ENCODE data around the gene UBALD2. TPM values are rescaled to one million over a fixed set of nuclear protein-coding genes. Genes with fewer than 3 reads are reported as not detected.
"Not testable (repeated sequence)": the region's sequence is repeated elsewhere in the genome, so short reads cannot be mapped to it uniquely, and the experiment has no call there.

The UBALD2 gene
- total RNA-seq (2014; rRNA removed; shearing (Covaris generic)): 11.8 and 25.6 TPM in 2 replicates

DNA sequence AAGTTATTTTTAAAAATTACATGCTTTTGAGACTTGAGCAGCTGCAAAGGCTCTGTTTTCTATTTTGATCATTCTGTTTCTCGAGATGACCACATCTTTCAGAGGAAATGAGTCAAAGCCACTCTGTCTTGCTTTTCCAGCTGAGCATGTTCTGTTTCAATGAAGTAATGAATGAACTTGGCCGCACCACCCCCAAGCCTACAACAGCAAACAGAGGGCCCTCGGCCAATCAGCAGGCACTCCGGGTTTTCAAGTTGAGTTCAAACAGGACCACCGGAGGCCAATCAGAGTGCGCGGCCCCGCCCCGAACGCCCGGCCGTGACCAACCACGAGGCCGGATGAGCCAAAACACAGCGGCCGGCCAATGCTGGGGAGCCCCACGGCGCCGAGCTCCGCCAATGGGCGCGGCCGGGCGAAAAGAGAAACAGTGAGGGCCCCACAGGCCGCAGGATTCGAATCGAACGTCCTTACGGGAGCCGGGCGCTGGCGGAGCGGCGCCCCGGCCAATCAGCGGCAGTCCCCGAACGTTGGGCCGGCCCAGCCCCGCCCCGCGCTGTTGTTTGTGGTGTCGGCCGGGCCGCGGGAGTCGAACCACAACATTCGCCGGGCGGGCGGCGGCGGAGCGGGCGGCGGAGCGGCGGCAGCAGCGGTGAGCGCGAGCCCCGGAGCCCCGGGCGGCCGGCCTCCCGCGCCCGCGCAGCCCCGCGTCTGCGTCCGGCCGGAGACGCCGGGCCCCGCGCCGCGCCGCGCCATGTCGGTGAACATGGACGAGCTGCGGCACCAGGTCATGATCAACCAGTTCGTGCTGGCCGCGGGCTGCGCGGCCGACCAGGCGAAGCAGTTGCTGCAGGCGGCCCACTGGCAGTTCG lies at the start of gene UBALD2:
UBALD2 (plus strand) TSS at position 594 of the 869 bp plus-strand sequence; CDS start at position 752, 158 bp downstream.
- peak; percentile 99 for DNase-seq (ENCODE audit: low read depth)

DNA sequence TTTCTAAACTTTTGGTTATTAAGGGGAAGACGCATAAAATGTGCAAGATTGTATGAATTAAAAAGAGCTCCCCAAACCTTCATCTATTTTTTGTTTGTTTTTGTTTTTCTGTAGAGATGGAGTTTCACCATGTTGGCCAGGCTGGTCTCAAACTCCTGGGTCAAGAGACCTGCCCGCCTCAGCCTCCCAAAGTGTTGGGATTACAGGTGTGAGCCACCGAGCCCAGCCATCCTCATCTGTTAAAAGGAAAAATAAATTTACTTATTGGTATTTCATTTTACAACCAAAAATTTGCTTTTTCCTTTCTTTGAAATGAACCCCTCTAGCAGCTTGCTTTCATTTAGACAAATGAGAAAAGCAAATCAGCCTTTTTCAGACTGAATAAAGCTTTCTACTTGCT lies 48.1 kb upstream of the UBALD2 start:
- no peak for DNase-seq (ENCODE audit: low read depth)

DNA sequence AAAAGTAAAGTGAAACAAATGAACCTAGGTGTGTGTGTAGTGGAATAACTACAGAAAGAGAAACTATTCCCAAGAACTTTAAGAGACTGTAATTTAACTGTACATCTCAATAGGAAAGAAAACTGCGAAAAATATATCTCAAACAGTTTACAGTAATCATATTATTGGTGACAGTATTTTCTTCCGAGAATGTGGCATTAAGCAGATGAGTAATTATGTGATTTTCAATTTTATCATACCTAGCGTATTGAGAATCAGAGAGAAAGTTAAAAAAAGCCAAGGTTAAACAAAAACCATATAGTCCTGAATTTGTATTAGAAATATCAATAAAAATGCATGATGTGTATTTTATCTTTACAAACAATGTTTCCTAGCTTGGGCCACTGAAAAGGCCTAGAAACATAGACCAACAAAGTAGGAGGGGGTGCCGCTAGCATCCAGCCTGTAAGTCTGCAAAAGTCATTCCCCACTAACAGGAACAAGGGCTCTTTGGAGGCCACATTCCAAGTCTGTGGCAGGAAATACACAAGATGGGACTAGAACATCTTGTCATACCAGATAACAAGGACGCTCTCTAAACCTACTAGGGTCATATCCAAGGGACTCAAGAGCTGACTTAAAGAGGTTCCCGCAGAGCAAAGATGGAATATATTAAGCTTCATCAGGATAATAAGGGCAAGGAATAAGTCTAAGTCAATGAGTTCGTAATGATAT lies 45.3 kb upstream of the UBALD2 start:
- no peak for DNase-seq (ENCODE audit: low read depth)

DNA sequence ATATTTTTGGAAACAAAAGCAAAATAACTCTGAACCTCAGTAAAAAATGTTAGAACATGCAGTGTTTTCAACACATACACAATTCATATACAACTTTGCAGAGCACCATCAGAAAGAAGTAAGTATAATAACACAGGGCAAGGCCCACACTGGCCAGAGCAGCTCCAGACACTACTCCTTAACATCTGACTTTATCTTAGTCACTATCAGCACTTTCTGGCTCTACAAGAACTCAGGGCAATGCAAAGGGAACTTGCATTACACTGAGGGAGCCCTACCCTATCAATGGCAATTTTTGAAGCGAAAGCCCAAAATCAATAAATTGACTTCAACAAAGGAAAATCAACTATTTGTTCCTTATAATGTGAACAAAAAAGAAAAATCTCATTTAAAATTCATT lies 41.3 kb upstream of the UBALD2 start:
- no peak for DNase-seq (ENCODE audit: low read depth)

DNA sequence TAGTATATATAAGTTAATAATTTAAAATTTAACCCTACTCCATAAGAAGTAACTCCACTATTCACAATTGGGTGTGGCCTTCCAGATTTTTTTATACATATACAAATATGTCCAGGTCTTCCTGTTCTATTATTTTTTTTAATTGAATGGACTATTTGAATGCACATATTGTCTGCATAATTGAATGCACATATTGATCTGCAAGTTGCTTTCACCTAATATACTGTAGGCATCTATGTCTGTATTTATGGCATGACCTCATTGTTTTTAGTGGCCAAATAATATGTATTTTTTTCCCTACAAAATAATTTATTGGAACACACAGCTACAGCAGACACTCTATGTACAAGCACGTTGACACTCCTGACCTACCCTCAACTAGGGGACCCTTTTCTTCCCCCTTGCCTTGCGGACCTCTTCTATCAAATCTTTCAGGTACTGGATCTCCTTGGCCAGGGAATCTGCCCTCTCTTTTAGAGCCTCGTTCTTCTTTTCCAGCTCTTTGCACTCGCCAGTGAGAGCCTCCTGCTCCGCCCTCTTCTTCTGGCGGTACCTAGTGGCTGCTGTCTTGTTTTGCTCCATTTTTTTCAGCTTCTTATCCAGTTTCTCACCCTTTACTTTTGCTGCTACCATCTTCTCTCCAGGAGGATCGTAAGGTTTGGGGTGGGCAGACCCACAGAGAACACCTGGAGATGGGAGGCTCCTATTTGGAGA lies 39.6 kb upstream of the UBALD2 start:
- DNase-seq (ENCODE audit: low read depth): not testable (repeated sequence)

DNA sequence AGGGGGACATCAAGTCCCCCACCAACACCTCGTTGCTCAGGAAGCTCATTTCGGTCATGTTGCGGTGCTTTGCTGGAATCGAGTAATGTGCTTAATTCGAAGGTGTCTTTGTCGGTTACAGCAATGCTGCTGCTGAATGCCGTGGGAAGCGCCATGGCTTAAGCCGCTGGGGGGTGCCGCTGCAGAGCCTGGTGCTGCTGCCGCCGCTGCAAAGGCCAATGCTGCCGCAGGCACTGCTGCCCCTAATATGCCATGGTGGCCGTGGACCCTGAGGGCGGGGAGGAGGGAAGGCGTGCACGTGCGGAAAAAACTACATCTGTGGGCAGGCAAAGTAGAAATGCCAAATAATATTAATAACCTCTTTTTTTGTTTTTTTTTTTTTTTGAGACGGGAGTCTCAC lies 38.4 kb upstream of the UBALD2 start:
- not testable (repeated sequence) for DNase-seq (ENCODE audit: low read depth)

DNA sequence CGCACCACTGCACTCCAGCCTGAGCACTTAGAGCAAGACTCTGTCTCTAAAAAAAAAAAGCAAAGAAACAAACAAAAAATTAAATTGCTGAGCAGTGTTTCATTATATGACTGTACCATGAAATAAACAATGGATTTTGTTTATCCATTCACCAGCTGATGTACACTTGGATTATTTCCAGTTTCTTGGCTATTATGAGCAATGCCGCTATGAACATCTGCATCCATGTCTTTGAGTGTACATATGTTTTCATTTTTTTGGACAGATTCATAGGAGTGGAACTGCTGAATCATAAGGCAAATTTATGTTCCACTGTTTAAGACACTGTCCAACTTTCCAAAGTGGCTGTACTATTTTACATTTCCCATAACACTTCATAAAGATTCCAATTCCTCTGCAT lies 32.8 kb upstream of the UBALD2 start:
- DNase-seq (ENCODE audit: low read depth): peak; percentile 62

DNA sequence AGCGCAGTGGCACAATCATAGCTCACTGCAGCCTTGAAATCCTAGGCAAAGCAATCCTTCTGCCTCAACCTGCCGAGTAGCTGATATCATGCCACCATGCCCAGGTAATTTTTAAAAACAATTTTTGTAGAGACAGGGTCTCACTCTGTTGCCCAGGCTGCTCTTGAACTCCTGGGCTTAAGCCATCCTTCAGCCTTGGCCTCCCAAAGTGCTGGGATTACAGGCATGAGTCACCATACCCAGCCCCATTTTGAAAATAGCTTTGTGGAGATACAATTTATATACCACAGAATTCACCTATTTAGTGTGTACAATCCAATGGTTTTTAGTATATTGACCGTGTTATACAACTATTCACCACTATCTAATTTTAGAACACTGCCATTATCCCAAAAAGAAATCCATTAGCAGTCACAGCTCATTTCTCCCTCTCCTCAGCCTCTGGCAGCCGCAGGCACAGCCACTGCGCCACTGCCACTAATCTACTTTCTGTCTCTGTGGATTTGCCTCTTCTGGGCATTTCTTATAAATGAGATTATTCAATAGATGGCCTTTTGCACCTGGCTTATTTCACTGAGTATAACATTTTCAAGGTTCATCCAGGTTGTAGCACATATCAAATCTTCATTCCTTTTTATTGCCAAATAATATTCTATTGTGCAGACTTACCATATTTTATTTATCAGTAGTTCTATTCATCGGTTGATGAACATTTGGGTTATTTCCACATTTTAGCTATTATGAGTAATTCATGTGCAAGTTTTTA lies 31.4 kb upstream of the UBALD2 start:
- no peak for DNase-seq (ENCODE audit: low read depth)

DNA sequence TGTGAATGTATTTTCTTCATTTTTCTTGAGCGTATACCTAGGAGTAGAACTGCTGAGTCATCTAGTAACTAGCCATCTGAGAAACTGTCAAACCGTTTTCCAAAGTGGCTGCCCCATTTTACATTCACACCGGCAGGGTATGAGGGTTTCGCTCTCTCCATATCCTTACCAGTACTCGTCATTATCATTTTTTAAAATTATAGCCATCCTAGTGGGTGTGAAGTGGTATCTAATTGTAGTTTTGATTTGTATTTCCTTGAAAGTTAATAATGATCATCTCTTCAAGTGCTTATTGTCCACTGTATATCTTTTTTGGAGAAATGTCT lies 30.8 kb upstream of the UBALD2 start:
- DNase-seq (ENCODE audit: low read depth): no peak

DNA sequence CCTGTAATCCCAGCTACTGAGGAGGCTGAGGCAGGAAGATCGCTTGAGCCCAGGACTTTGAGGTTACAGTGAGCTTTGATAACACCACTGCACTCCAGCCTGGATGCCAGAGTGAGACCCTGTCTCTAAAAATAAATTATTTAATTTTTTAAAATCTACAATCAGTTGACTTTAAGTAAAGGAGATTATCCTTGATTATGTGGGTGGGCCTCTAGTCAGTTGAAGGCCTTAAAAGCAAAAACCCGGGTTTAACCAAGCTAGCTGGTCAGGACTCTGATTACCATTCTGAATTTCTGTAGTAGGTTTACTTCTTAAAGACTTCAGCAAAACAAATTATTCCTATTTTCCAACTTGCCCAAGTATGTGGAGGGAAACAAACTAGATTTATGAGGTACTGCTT lies 29.3 kb upstream of the UBALD2 start:
- DNase-seq (ENCODE audit: low read depth): no peak

DNA sequence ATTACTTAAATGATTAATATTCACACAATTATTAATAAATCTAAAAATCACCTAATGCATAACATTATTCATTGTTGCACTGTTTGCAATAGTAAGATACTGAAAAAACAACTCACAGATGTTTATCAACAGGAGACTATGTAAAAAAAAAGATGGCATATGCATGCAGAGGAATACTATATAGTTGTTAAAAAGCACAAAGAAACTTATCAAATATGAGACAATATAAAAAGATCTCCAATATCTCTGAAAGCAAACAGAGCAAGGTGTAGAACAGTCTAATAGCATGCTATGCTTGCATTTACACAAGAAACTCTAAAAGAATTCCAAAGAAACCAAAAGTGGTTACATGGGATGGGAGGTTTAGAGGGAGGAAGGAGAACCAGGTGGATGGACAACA lies 28.5 kb upstream of the UBALD2 start:
- no peak for DNase-seq (ENCODE audit: low read depth)

DNA sequence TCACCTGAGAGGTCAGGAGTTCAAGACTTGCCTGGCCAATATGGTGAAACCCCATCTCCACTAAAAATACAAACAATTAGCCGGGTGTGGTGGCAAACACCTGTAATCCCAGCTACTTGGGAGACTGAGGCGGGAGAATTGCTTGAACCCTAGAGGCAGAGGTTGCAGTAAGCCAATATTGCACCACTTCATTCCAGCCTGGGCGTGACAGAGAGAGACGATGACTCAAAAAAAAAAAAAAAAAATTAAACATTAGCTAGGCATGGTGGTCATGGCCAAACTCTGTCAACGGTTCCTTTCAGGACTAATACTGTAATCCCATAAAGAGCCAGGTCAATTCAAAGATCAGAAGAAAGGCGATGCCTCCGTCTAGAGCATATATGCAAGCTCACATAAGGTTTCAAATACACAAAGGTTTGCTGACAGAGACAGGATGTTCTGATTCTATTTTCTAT lies 27.3 kb upstream of the UBALD2 start:
- DNase-seq (ENCODE audit: low read depth): no peak

DNA sequence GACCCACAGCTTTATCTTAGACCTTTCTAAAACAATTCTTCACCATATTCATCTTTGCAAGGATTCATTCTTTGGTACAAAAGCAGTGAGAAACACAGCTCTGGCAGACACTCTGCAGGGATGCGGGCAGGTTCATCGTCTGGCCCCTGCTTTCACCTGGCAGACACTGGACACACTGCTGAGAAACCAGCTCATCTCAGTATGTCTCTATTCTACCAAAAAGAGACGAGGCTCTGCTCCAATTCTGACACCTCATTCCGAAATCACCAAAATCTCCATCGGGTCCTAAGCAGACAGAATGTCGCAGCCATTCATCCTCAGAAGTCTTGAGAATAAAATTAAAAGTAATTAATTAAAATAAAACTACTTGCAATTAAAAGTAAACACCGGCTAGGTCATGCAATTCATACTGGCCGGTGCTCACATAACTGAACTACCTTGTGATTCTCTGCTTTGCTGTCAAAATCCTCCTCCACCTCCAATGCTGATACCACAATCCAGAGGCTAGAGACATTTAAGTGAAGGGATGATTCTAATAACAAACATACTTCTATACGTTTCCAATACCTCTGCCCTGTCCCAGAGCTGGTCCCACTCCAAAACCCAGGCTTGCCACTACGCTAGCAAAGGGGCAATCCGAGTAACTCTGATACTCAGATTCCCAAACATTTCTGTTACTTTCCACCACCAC lies 26.2 kb upstream of the UBALD2 start:
- DNase-seq (ENCODE audit: low read depth): no peak

DNA sequence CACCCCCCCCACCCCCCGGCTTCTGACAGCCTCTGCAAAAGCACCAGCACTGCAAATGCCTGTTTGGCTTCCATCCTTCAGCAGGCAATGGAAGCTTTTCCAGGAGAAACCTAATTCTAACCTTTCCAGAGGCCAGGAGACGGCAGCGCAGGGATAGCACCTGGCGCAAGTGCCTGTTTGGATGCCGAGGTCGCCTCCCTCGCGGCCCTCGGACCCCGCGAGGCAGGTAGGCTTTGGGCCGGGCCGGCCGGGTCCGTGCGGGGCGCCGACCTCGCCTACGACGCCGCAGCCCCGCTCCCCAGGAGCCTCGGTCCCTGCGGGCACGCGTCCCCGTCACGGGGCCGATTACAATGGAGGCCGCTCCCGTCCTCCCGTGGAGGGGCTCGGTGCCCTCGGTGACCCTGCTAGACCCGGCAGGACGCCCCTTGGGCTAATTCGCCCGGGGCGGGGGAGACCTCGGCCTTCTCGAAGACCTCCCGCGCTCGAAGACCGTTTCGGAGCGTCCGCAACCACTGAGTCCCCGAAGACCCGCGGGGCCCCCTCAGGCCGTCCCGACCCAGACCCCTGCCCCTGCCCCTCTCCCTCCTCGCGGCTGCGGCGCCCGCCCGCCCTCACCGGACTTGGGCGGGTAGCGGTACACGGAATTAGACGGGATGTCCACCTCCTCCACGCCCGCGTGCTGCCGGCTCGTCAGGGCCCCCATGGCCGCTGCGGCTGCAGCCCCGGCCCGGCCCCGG lies 25.4 kb upstream of the UBALD2 start:
- DNase-seq (ENCODE audit: low read depth): no peak

DNA sequence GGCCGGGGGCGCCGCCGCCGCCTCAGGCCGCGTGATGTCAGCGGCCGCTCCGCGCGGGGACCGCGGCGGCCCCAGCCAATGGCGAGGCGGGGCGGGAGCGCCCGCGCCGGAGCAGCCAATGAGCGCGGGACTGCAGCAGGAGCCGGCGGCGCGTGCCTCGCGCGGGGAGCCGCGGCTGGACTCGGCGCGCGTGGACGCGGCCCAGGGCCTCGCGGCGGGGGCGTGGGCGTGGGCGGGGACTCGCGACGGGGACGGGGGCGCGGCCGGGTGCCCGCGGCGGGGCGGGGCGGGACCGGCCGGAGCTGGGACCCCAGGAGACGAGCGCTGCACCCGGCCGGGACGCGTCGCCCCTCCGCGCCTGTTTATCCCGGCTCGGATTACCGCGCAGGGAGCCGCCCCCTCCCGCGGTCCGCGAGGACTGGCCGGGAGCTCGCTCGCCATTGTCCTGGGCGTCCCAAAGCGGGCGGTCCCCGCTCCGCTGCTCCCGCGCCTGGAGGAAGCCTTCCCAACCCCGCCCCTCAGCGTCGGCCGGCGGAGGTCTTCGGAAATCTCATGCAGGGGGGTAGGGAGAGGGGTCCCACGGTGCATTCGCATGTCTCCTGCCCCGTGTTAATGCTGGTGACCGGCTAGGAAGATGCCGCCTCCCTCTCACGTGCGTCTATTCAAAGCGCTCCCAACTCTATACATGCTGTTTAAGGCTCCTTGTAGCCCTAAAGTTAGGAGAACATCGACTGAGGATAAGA lies 24.5 kb upstream of the UBALD2 start, which contains the start of gene RNF157:
RNF157 (minus strand) TSS at position 33 of the 743 bp plus-strand sequence. CDS start 253 bp downstream, outside the sequence.
- peak; percentile 65 for DNase-seq (ENCODE audit: low read depth)

DNA sequence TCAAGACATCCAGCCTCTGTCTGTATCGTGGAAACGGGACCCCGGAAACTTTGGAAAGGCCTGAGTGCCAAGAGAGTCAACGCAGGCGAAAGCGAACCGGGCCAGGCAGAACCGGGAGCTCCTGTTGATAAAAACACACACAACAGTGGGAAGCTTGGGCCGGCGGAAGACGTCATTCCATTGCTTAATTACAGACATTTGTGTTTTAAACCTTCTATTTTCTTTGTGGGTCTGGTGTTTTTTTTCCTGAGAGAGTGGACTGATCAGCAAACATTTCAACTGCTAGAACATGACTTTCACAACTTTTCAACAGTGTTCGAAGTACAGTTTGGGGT lies 24.0 kb upstream of the UBALD2 start:
- no peak for DNase-seq (ENCODE audit: low read depth)

DNA sequence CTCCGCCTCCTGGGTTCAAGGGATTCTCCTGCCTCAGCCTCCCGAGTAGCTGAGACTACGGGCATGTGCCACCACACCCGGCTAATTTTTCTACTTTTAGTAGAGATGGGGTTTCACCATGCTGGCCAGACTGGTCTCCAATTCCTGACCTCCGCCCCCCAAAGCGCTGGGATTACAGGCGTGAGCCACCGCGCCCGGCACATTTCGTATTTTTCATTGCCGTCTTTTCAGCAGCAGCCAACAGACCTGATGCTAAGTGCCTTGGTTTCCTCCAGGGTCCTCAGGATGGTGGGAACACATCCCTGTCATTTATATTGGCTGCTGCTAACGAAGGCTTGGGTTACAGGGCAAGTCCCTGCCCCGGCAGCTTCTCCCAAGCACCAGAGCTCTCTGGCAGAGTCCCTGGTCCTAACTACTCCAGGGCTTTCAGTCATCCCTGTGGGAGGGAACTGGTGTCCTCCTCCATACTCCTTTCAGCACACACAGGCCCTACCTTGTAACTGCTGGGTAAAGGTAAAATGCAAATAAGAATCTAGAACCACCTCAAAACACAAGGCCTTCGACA lies 23.4 kb upstream of the UBALD2 start:
- no peak for DNase-seq (ENCODE audit: low read depth)

DNA sequence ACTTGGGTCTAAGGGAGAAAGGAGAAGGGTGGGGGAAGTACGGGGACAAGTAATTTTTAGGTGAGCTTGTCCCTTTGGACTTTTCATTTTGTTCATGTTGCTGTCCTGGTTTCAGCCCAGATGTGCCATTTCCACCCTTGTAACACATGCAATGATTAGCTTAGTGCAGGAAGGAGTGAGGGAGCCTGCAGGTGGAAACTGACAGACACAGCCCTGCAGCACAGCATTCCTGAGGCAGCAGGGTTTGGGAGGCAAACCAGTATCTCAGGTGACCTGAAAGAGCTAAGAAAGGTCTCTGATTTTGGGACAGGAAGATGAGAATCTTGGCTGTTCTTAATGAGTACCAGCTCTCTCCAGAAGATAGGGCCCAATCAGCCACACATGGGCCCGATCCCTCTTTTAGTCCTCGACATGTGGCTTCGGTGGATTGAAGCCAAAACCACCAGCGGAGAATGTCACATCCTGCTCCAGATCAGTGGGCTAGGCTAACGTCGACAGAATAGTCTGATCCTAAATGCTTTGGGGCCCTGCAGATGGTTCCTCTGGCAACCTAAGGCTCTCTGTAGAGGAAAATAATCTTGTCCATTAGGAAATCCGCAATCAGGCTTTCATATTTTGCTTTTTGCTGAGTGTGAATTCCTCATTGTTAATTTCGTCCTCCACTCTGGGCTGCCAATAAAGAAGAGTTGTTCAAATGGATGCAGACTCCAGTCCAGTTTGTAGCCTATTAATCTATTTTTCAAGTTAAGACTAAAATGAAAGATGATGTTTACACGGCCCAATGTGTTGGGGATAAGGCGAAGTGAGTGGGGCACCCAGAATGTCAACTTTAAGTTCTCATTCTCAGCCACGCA lies 21.1 kb upstream of the UBALD2 start:
- DNase-seq (ENCODE audit: low read depth): no peak

Measured in M059J (cell line).